HepG2 (cell line): ENCODE data around the gene PATL2. TPM values are rescaled to one million over a fixed set of nuclear protein-coding genes. Genes with fewer than 3 reads are reported as not detected.

Source experiments
- ATF7-NPFF ChIP-seq: sonication (generic); formaldehyde crosslinking; IDR thresholded peaks from 2 replicates; pipeline ENCODE4 v1.8.1; 2023; ENCODE audit warnings: mild to moderate bottlenecking, low read depth, missing genetic modification reagents, moderate library complexity
- ELF3 ChIP-seq: IDR thresholded peaks from 2 replicates; pipeline ENCODE4 v1.6.1; 2016; ENCODE audit warnings: missing genetic modification reagents, missing compliant biosample characterization
- ETS1 ChIP-seq: sonication (generic); formaldehyde crosslinking; IDR thresholded peaks from 2 replicates; pipeline ENCODE4 v1.4.0; 2020; ENCODE audit warnings: missing genetic modification reagents
- FOXA1 ChIP-seq, 2 experiments: fragments of 450-650 bp in 1 of 2; sonication (generic) in 1 of 2; formaldehyde crosslinking in 1 of 2; IDR thresholded peaks; 2 replicates each; pipeline versions ENCODE4 v1.4.0 to v1.6.1; 2016 to 2020; ENCODE audit warnings: missing genetic modification reagents in 1 of 2
- HDAC6 ChIP-seq: fragments of 200-600 bp; sonication (generic); IDR thresholded peaks from 2 replicates; pipeline ENCODE4 v1.7.0; 2017; ENCODE audit warnings: mild to moderate bottlenecking, antibody characterized with exemption, low read length, low read depth
- HIVEP1 ChIP-seq: sonication (generic); formaldehyde crosslinking; IDR thresholded peaks from 2 replicates; pipeline ENCODE4 v1.4.0; 2020; ENCODE audit warnings: mild to moderate bottlenecking, missing genetic modification reagents
- HOXA9 ChIP-seq: sonication (generic); formaldehyde crosslinking; IDR thresholded peaks from 2 replicates; pipeline ENCODE4 v1.8.1; 2022; ENCODE audit warnings: missing genetic modification reagents, mild to moderate bottlenecking, moderate library complexity, borderline replicate concordance
- IKZF5 ChIP-seq: IDR thresholded peaks from 2 replicates; pipeline ENCODE4 v1.6.1; 2018; ENCODE audit warnings: missing genetic modification reagents, mild to moderate bottlenecking, missing compliant biosample characterization
- KDM1A ChIP-seq: IDR thresholded peaks from 2 replicates; pipeline ENCODE4 v1.6.1; 2016; ENCODE audit warnings: missing compliant biosample characterization
- KLF12 ChIP-seq: sonication (generic); formaldehyde crosslinking; IDR thresholded peaks from 2 replicates; pipeline ENCODE4 v1.4.0; 2020; ENCODE audit warnings: missing genetic modification reagents, borderline replicate concordance
- NCOA2 ChIP-seq: sonication (generic); formaldehyde crosslinking; IDR thresholded peaks from 2 replicates; pipeline ENCODE4 v1.8.0; 2022; ENCODE audit warnings: inconsistent platforms
- PREB ChIP-seq: sonication (generic); formaldehyde crosslinking; IDR thresholded peaks from 2 replicates; pipeline ENCODE4 v1.4.0; 2020; ENCODE audit warnings: missing genetic modification reagents
- RXRB ChIP-seq: IDR thresholded peaks from 2 replicates; pipeline ENCODE4 v1.6.1; 2016; ENCODE audit warnings: borderline replicate concordance, missing genetic modification reagents, missing compliant biosample characterization
- SP2 ChIP-seq: sonication (generic); formaldehyde crosslinking; IDR thresholded peaks from 2 replicates; pipeline ENCODE4 v1.5.1; 2020; ENCODE audit warnings: mild to moderate bottlenecking, missing genetic modification reagents
- WIZ ChIP-seq: sonication (generic); formaldehyde crosslinking; IDR thresholded peaks from 2 replicates; pipeline ENCODE4 v1.5.1; 2020; ENCODE audit warnings: mild to moderate bottlenecking, missing genetic modification reagents
- ZBTB1 ChIP-seq: sonication (generic); formaldehyde crosslinking; IDR thresholded peaks from 2 replicates; pipeline ENCODE4 v1.4.0; 2020; ENCODE audit warnings: missing genetic modification reagents, borderline replicate concordance
- ZFP41 ChIP-seq: sonication (generic); formaldehyde crosslinking; IDR thresholded peaks from 2 replicates; pipeline ENCODE4 v1.4.0; 2020; ENCODE audit warnings: mild to moderate bottlenecking, missing genetic modification reagents, borderline replicate concordance
- ZNF24 ChIP-seq: fragments of 450-650 bp; IDR thresholded peaks from 2 replicates; pipeline ENCODE4 v1.6.1; 2017; ENCODE audit warnings: antibody characterized with exemption, mild to moderate bottlenecking
- ZNF3 ChIP-seq: IDR thresholded peaks from 2 replicates; pipeline ENCODE4 v1.7.0; 2017; ENCODE audit warnings: inconsistent platforms
- ZNF331 ChIP-seq: sonication (generic); formaldehyde crosslinking; IDR thresholded peaks from 2 replicates; pipeline ENCODE4 v1.4.0; 2020; ENCODE audit warnings: missing genetic modification reagents
- ZNF431 ChIP-seq: sonication (generic); formaldehyde crosslinking; IDR thresholded peaks from 2 replicates; pipeline ENCODE4 v1.9.0; 2022; ENCODE audit warnings: missing genetic modification reagents, low read depth, mild to moderate bottlenecking, borderline replicate concordance
- ZNF7 ChIP-seq: IDR thresholded peaks from 2 replicates; pipeline ENCODE4 v1.6.1; 2016; ENCODE audit warnings: missing biosample characterization, missing genetic modification reagents
- ZNF782 ChIP-seq: sonication (generic); formaldehyde crosslinking; IDR thresholded peaks from 2 replicates; pipeline ENCODE4 v1.4.0; 2020; ENCODE audit warnings: missing genetic modification reagents, mild to moderate bottlenecking, borderline replicate concordance
- ZNF792 ChIP-seq: IDR thresholded peaks from 2 replicates; pipeline ENCODE4 v1.6.1; 2016
- ZUFSP ChIP-seq: sonication (generic); formaldehyde crosslinking; IDR thresholded peaks from 2 replicates; pipeline ENCODE4 v1.9.0; 2021; ENCODE audit warnings: missing genetic modification reagents, mild to moderate bottlenecking, borderline replicate concordance
- polyA plus RNA-seq, 8 experiments: library from polyadenylated mRNA; depleted of rRNA in 3 of 8; stranded (reverse) in 7 of 8; unstranded in 1 of 8; fragments of >200 nt; fragmentation: Illumina TruSeq in 4 of 8; extraction: Trizol in 4 of 8; gene quantifications; 2 replicates each; pipeline versions ENCODE4 v1.2.1 to v1.2.3, GENCODE V29; 2011 to 2016; ENCODE audit warnings: low read depth in 4 of 8, missing spikeins in 1 of 8, mixed read lengths in 1 of 8; ENCODE audit not compliant: insufficient read depth in 1 of 8
- total RNA-seq, 5 experiments: library from RNA; depleted of rRNA; stranded (reverse); fragments of >200 nt; fragmentation: Illumina TruSeq; extraction: Trizol; gene quantifications; 2 replicates each; pipeline ENCODE4 v1.2.3, GENCODE V29; 2016; ENCODE audit warnings: low read depth in 1 of 5

Gene PATL2
- total and polyA plus RNA-seq, 2 of the 13 experiments (the other 11 are each of a cell fraction or from before 2014, with no cell fraction given), result 0.15 to 0.53 TPM

- TF ChIP-seq ZFP41 (CRISPR knock-in tag) (no peak; the same call in 1 of the 2 replicates), ZNF792 (CRISPR knock-in tag) (peak; percentile 70; the same call in 1 of the 2 replicates), ZUFSP (no peak), ZNF331 (CRISPR knock-in tag) (peak; percentile 45; the same call in 1 of the 2 replicates), KDM1A (no peak), ZNF3 (no peak; the same call in 1 of the 2 replicates), KLF12 (CRISPR knock-in tag) (peak; percentile 64; the same call in 1 of the 2 replicates), ZNF782 (CRISPR knock-in tag) (peak; percentile 93; the same call in 1 of the 2 replicates), ZNF431 (no peak; the same call in 1 of the 2 replicates), ATF7-NPFF (CRISPR knock-in tag) (peak; percentile 85), HIVEP1 (CRISPR knock-in tag) (peak; percentile 50; the same call in 1 of the 2 replicates), HDAC6 (no peak), PREB (CRISPR knock-in tag) (0 out of 2 replicates have a peak, but pooled peaks have one; percentile 44), ZBTB1 (CRISPR knock-in tag) (no peak), SP2 (peak; percentile 62), HOXA9 (CRISPR knock-in tag) (peak; percentile 75; the same call in 1 of the 2 replicates), RXRB (CRISPR knock-in tag) (peak; percentile 54; the same call in 1 of the 2 replicates), WIZ (CRISPR knock-in tag) (peak; percentile 70; the same call in 1 of the 2 replicates), ZNF24 (no peak), ETS1 (CRISPR knock-in tag) (peak; percentile 93; the same call in 1 of the 2 replicates), ELF3 (CRISPR knock-in tag) (peak; percentile 71; the same call in 1 of the 2 replicates), ZNF7 (CRISPR knock-in tag) (no peak), IKZF5 (CRISPR knock-in tag) (peak; percentile 74), NCOA2 (CRISPR knock-in tag) (0 out of 2 replicates have a peak, but pooled peaks have one; percentile 16), FOXA1 (IDR thresholded peaks at IDR 0.05) (no peak), FOXA1 (CRISPR knock-in tag; IDR thresholded peaks at IDR 0.05) (no peak; the same call in 1 of the 2 replicates)
These were observed 47.5 kb downstream of the PATL2 start, which contains the start of gene SPG11 (continued) for GRCh38 chr15:44663410-44664308.
